ENCODE results near the gene POU6F2. TPM values are rescaled to one million over a fixed set of nuclear protein-coding genes. Genes with fewer than 3 reads are reported as not detected.

The POU6F2 gene
- total and polyA plus RNA-seq, 2 experiments from 2014 or later = 7.2 to 7.3 TPM

DNA sequence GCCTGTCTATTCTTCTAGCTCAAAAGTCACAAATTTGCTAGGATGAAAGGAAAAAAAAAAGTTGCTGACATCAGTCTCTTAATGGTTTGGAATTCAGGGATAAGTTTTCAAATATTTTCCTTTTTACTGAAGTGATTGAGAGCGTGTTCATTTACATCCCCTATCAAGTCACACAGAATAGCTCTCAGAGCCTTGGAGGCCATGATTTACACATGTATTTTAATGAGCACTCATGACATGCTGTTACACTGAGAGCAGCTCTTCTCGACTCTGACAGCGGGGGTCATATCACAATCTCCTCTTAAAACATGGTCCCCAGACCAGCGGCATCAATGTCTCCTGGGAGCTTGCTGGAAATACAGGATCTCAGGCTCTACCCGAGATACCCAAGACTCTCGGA is 232.7 kb downstream of the POU6F2 start (continued):
- TF ChIP-seq, protein P1, sequence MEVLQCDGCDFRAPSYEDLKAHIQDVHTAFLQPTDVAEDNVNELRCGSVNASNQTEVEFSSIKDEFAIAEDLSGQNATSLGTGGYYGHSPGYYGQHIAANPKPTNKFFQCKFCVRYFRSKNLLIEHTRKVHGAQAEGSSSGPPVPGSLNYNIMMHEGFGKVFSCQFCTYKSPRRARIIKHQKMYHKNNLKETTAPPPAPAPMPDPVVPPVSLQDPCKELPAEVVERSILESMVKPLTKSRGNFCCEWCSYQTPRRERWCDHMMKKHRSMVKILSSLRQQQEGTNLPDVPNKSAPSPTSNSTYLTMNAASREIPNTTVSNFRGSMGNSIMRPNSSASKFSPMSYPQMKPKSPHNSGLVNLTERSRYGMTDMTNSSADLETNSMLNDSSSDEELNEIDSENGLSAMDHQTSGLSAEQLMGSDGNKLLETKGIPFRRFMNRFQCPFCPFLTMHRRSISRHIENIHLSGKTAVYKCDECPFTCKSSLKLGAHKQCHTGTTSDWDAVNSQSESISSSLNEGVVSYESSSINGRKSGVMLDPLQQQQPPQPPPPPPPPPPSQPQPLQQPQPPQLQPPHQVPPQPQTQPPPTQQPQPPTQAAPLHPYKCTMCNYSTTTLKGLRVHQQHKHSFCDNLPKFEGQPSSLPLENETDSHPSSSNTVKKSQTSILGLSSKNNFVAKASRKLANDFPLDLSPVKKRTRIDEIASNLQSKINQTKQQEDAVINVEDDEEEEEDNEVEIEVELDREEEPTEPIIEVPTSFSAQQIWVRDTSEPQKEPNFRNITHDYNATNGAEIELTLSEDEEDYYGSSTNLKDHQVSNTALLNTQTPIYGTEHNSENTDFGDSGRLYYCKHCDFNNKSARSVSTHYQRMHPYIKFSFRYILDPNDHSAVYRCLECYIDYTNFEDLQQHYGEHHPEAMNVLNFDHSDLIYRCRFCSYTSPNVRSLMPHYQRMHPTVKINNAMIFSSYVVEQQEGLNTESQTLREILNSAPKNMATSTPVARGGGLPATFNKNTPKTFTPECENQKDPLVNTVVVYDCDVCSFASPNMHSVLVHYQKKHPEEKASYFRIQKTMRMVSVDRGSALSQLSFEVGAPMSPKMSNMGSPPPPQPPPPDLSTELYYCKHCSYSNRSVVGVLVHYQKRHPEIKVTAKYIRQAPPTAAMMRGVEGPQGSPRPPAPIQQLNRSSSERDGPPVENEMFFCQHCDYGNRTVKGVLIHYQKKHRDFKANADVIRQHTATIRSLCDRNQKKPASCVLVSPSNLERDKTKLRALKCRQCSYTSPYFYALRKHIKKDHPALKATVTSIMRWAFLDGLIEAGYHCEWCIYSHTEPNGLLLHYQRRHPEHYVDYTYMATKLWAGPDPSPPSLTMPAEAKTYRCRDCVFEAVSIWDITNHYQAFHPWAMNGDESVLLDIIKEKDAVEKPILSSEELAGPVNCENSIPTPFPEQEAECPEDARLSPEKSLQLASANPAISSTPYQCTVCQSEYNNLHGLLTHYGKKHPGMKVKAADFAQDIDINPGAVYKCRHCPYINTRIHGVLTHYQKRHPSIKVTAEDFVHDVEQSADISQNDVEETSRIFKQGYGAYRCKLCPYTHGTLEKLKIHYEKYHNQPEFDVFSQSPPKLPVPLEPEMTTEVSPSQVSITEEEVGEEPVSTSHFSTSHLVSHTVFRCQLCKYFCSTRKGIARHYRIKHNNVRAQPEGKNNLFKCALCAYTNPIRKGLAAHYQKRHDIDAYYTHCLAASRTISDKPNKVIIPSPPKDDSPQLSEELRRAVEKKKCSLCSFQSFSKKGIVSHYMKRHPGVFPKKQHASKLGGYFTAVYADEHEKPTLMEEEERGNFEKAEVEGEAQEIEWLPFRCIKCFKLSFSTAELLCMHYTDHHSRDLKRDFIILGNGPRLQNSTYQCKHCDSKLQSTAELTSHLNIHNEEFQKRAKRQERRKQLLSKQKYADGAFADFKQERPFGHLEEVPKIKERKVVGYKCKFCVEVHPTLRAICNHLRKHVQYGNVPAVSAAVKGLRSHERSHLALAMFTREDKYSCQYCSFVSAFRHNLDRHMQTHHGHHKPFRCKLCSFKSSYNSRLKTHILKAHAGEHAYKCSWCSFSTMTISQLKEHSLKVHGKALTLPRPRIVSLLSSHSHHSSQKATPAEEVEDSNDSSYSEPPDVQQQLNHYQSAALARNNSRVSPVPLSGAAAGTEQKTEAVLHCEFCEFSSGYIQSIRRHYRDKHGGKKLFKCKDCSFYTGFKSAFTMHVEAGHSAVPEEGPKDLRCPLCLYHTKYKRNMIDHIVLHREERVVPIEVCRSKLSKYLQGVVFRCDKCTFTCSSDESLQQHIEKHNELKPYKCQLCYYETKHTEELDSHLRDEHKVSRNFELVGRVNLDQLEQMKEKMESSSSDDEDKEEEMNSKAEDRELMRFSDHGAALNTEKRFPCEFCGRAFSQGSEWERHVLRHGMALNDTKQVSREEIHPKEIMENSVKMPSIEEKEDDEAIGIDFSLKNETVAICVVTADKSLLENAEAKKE (CRISPR knock-in tag; IDR thresholded peaks at IDR 0.05) = no peak
- no peak for TF ChIP-seq POLR2AphosphoS5 (IDR thresholded peaks at IDR 0.05; ENCODE audit: low read depth)
- TF ChIP-seq NANOG (IDR thresholded peaks at IDR 0.05; ENCODE audit: borderline replicate concordance) = no peak
- TF ChIP-seq, protein P2, sequence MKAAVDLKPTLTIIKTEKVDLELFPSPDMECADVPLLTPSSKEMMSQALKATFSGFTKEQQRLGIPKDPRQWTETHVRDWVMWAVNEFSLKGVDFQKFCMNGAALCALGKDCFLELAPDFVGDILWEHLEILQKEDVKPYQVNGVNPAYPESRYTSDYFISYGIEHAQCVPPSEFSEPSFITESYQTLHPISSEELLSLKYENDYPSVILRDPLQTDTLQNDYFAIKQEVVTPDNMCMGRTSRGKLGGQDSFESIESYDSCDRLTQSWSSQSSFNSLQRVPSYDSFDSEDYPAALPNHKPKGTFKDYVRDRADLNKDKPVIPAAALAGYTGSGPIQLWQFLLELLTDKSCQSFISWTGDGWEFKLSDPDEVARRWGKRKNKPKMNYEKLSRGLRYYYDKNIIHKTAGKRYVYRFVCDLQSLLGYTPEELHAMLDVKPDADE (IDR thresholded peaks at IDR 0.05) = no peak
- no peak for TF ChIP-seq ZNF331 (CRISPR knock-in tag; IDR thresholded peaks at IDR 0.05; ENCODE audit: low read depth)
- no peak for TF ChIP-seq ZNF114 (CRISPR knock-in tag; IDR thresholded peaks at IDR 0.05)
- TF ChIP-seq EZH2phosphoT487 (IDR thresholded peaks at IDR 0.05; ENCODE audit: unreplicated experiment) = no peak
- TF ChIP-seq, protein P3, sequence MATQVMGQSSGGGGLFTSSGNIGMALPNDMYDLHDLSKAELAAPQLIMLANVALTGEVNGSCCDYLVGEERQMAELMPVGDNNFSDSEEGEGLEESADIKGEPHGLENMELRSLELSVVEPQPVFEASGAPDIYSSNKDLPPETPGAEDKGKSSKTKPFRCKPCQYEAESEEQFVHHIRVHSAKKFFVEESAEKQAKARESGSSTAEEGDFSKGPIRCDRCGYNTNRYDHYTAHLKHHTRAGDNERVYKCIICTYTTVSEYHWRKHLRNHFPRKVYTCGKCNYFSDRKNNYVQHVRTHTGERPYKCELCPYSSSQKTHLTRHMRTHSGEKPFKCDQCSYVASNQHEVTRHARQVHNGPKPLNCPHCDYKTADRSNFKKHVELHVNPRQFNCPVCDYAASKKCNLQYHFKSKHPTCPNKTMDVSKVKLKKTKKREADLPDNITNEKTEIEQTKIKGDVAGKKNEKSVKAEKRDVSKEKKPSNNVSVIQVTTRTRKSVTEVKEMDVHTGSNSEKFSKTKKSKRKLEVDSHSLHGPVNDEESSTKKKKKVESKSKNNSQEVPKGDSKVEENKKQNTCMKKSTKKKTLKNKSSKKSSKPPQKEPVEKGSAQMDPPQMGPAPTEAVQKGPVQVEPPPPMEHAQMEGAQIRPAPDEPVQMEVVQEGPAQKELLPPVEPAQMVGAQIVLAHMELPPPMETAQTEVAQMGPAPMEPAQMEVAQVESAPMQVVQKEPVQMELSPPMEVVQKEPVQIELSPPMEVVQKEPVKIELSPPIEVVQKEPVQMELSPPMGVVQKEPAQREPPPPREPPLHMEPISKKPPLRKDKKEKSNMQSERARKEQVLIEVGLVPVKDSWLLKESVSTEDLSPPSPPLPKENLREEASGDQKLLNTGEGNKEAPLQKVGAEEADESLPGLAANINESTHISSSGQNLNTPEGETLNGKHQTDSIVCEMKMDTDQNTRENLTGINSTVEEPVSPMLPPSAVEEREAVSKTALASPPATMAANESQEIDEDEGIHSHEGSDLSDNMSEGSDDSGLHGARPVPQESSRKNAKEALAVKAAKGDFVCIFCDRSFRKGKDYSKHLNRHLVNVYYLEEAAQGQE (IDR thresholded peaks at IDR 0.05; ENCODE audit: unreplicated experiment) = no peak
- no peak for TF ChIP-seq STAT1 (IDR thresholded peaks at IDR 0.05; ENCODE audit: unreplicated experiment)
- TF ChIP-seq JUNB (IDR thresholded peaks at IDR 0.05; ENCODE audit: unreplicated experiment) = no peak

Measured in GM23338 (cell line).